Stomach (tissue), 9 donors: ENCODE data around the gene ZFAND5. TPM values are rescaled to one million over a fixed set of nuclear protein-coding genes. Genes with fewer than 3 reads are reported as not detected.

Experiments used
- DNase-seq, 2 donors: peaks; one replicate each; pipeline versions ENCODE4 v3.0.0 to v3.0.0-alpha.2; 2013 to 2019
- H3K27ac ChIP-seq, 5 donors: fragments of 200-600 bp in 4 of 5; sonication (generic) in 4 of 5; one replicate each; pipeline ENCODE4 v1.5.1; 2013 to 2019; ENCODE audit warnings: mild to moderate bottlenecking in 1 of 5, moderate library complexity in 1 of 5
- H3K27me3 ChIP-seq, 3 donors: fragments of 200-600 bp; sonication (generic); one replicate each; pipeline ENCODE4 v1.5.1; 2017 to 2019; ENCODE audit warnings: mixed run types in 1 of 3
- H3K36me3 ChIP-seq, 4 donors: fragments of 200-600 bp; sonication (generic); 1 replicate in 3 of 4; 2 replicates in 1 of 4; pipeline ENCODE4 v1.5.1; 2016 to 2019
- H3K4me1 ChIP-seq, 4 donors: fragments of 200-600 bp; sonication (generic); one replicate each; pipeline ENCODE4 v1.5.1; 2016 to 2019
- H3K4me3 ChIP-seq, 4 donors: fragments of 200-600 bp; sonication (generic) in 3 of 4; one replicate each; pipeline ENCODE4 v1.5.1; 2016 to 2019; ENCODE audit warnings: mild to moderate bottlenecking in 1 of 4
- H3K9me3 ChIP-seq, 4 donors: fragments of 200-600 bp; sonication (generic); one replicate each; pipeline ENCODE4 v1.5.1; 2016 to 2019
- CTCF ChIP-seq, 7 experiments: fragments of 450-650 bp in 4 of 7; fragments of 200-600 bp in 3 of 7; sonication (generic) in 3 of 7; IDR thresholded peaks; one replicate each; pipeline ENCODE4 v1.5.1; 2016 to 2019; ENCODE audit warnings: antibody characterized with exemption in 7 of 7, control low read depth in 2 of 7, mild to moderate bottlenecking in 1 of 7
- EP300 ChIP-seq: sonication (generic); formaldehyde crosslinking; IDR thresholded peaks from one replicate; pipeline ENCODE4 v1.6.1; 2017; ENCODE audit warnings: antibody characterized with exemption
- POLR2A ChIP-seq, 4 donors: fragments of 450-650 bp; IDR thresholded peaks; one replicate each; pipeline ENCODE4 v1.6.1; 2016; ENCODE audit warnings: antibody characterized with exemption in 4 of 4, control low read depth in 2 of 4, mild to moderate bottlenecking in 1 of 4, moderate library complexity in 1 of 4
- POLR2AphosphoS5 ChIP-seq, 3 donors: sonication (generic); formaldehyde crosslinking; IDR thresholded peaks; one replicate each; pipeline ENCODE4 v1.6.1; 2016; ENCODE audit warnings: antibody characterized with exemption in 3 of 3
- WGBS, 5 donors: extraction: QIAGEN DNeasy Blood & Tissue Kit in 3 of 5; methylation state at CpG; one replicate each; pipeline versions ENCODE4 v1.1.5 to v1.1.7; 2013 to 2018; 5-methylcytosine and 5-hydroxymethylcytosine counted together
- intact Hi-C: fragments of 100-400 bp; cut with DNase I; formaldehyde crosslinking; loops from one replicate; pipeline ENCODE4 v1.15.1; 2023; ENCODE audit warnings: low total_unique reads
- polyA plus RNA-seq, 3 donors: library from polyadenylated mRNA; stranded (reverse); fragments of 200-250 nt; gene quantifications; one replicate each; pipeline ENCODE4 v1.2.3, GENCODE V29; 2013
- total RNA-seq, 5 donors: library from RNA; depleted of rRNA; stranded (reverse); fragments of >200 nt; gene quantifications; one replicate each; pipeline versions ENCODE4 v1.1.0 to v1.2.3, GENCODE V29; 2014 to 2016
- donor health status: healthy with polysubstance abuse.
- donor health status: Bipolar disorder and iron deficiency.
- donor health status: healthy.

The ZFAND5 gene
- total and polyA plus RNA-seq, 8 donors = 63.4 to 644 (median 220) TPM

DNA sequence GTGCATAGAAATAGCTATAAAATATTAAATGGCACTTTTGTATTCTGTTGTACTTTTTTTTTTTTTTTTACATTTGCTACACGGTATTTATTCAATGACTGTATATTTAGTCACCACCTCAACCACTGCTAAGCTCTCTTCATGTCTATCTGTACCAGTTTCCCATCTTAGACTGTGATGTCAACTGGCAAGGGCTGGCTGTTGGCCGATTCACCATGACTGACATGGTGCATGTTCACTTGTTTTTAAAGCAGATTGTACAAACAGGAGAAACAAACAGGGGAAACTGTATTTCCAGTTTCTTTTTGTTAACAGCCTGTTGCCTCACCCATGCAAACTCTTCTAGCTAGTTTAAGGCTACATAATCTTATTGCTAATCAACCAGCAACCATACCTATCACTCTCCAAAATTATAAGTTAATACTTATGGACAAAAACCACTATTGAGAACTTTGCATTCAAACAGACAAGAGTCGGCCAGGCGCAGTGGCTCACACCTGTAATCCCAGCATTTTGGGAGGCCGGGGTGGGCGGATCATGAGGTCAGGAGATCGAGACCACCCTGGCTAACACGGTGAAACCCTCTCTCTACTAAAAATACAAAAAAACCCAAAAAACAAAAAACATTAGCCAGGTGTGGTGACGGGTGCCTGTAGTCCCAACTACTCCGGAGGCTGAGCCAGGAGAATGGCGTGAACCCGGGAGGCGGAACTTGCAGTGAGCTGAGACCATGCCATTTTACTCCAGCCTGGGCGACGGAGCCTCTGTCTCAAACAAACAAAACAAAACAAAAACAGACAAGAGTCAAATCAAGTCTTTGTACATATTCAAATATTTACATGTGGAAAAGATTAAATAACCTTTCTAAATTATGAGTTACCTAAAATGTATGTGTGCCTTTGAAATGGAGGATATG is 13.2 kb downstream of the ZFAND5 start:
- Histone ChIP-seq H3K4me3 (no peak overlapping the region), H3K27me3 (no peaks in the 10 kb centered on the region), H3K9me3 (no peaks in the 10 kb centered on the region), H3K27ac (peak overlapping the region in 1 of 5 donors; percentile 38), H3K36me3 (peaks cover 27 to 50% (median 47%) of the 10 kb centered on the region in 4 donors), H3K4me1 (peaks cover 26 to 53% (median 43%) of the 10 kb centered on the region in 4 donors)
- WGBS, 5 donors = 81 to 85% (median 84%) methylated on average over 15 of the region's 15 CpGs
- DNase-seq = no peak
- TF ChIP-seq POLR2A (IDR thresholded peaks at IDR 0.05) (no peak), POLR2AphosphoS5 (IDR thresholded peaks at IDR 0.05) (peak; percentile 8 to 44 (median 28))
- intact Hi-C loops = loop anchor here (10.0 kb wide), 1 partner anchor 233 kb away; no protein-coding TSS in a partner anchor

- no peaks in the 10 kb centered on the region for H3K27me3 ChIP-seq
- H3K36me3 ChIP-seq = peaks cover 11 to 36% (median 28%) of the 10 kb centered on the region in 4 donors
- no peak for DNase-seq
- H3K4me1 ChIP-seq = peaks cover 16 to 34% (median 24%) of the 10 kb centered on the region in 4 donors
- no peak overlapping the region for H3K4me3 ChIP-seq
- no peak overlapping the region for H3K27ac ChIP-seq
- TF ChIP-seq POLR2A (IDR thresholded peaks at IDR 0.05) (no peak), EP300 (no peak)
- intact Hi-C loops = loop anchor here (10.0 kb wide), 2 partner anchors 55 to 235 kb away; no protein-coding TSS in a partner anchor
- WGBS, 5 donors = 44 to 65% (median 54%) methylated on average over 1 of the region's 1 CpG
- no peaks in the 10 kb centered on the region for H3K9me3 ChIP-seq
Observed at GRCh38 chr9:72349911-72350310, 15.1 kb downstream of the ZFAND5 start.

DNA sequence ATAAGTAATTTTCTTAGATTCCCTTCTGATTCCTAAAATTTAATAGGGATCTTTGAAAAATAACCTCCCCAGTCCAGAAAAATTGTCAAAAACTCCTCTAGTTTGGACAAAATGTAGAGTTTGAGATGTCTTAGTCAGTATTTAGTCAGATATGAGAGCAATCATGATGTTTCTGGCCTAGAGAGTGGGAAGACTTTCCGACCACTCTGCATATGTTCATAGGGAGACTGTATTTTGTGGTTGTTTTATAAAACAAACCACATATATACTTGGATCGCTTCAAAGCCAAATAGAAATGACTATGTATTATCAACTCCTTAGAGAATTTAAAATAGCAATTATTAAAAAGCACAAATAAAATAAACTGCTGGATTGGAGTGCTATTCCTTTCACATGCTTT is 15.8 kb downstream of the ZFAND5 start:
- TF ChIP-seq POLR2AphosphoS5 (IDR thresholded peaks at IDR 0.05) (no peak), POLR2A (IDR thresholded peaks at IDR 0.05) (no peak), EP300 (no peak), CTCF (IDR thresholded peaks at IDR 0.05) (no peak)
- Histone ChIP-seq H3K36me3 (peaks cover 5 to 29% (median 22%) of the 10 kb centered on the region in 4 donors), H3K4me1 (peaks cover 14 to 28% (median 19%) of the 10 kb centered on the region in 4 donors), H3K27ac (no peak overlapping the region), H3K27me3 (no peaks in the 10 kb centered on the region), H3K9me3 (no peaks in the 10 kb centered on the region), H3K4me3 (no peak overlapping the region)
- intact Hi-C loops = loop anchor here (10.0 kb wide), 1 partner anchor 54 kb away; no protein-coding TSS in a partner anchor
- 76 to 83% (median 81%) methylated on average over 2 of the region's 2 CpGs for WGBS, 5 donors
- no peak for DNase-seq

- no peak for TF ChIP-seq POLR2AphosphoS5 (IDR thresholded peaks at IDR 0.05)
- intact Hi-C loops = loop anchor here (10.0 kb wide), 1 partner anchor 52 kb away; no protein-coding TSS in a partner anchor
- WGBS, 5 donors = 73 to 88% (median 80%) methylated on average over 1 of the region's 1 CpG
Observed at GRCh38 chr9:72346333-72346732, 18.7 kb downstream of the ZFAND5 start.

GRCh38 chr9:72338631-72339030 is 26.4 kb downstream of the ZFAND5 start:
- Histone ChIP-seq H3K9me3 (no peaks in the 10 kb centered on the region), H3K27ac (no peak overlapping the region), H3K4me3 (no peak overlapping the region), H3K36me3 (peaks cover 0 to 22% (median 0%) of the 10 kb centered on the region in 4 donors), H3K27me3 (no peaks in the 10 kb centered on the region), H3K4me1 (peaks cover 0 to 10% (median 4%) of the 10 kb centered on the region in 4 donors)
- no peak for TF ChIP-seq CTCF (IDR thresholded peaks at IDR 0.05)
- TF ChIP-seq POLR2AphosphoS5 (IDR thresholded peaks at IDR 0.05) = no peak
- TF ChIP-seq EP300 = no peak
- TF ChIP-seq POLR2A (IDR thresholded peaks at IDR 0.05) = no peak
- no peak for DNase-seq
- intact Hi-C loops = no loop called here
- WGBS, 5 donors = 87 to 96% (median 91%) methylated on average over 4 of the region's 4 CpGs

More at GRCh38 chr9:72346333-72346732, 18.7 kb downstream of the ZFAND5 start:
- Histone ChIP-seq H3K9me3 (no peaks in the 10 kb centered on the region), H3K27ac (no peak overlapping the region), H3K4me3 (no peak overlapping the region), H3K4me1 (peaks cover 0 to 12% (median 4%) of the 10 kb centered on the region in 4 donors), H3K27me3 (no peaks in the 10 kb centered on the region), H3K36me3 (peaks cover 0 to 12% (median 0%) of the 10 kb centered on the region in 4 donors)
- no peak for DNase-seq
